Activated CD8-positive, alpha-beta memory T cell treated with anti-CD3 and anti-CD28 coated beads, Interleukin-2, amount 50 U/mL, for 1 hour (primary cell): ENCODE results near the gene TRAPPC11.
"Not testable (repeated sequence)": the region's sequence is repeated elsewhere in the genome, so short reads cannot be mapped to it uniquely, and the experiment has no call there.

Experiments used
- DNase-seq: peaks from one replicate; pipeline ENCODE4 v3.0.0-alpha.2; 2020; ENCODE audit errors: extremely low read depth

The TRAPPC11 gene

DNA sequence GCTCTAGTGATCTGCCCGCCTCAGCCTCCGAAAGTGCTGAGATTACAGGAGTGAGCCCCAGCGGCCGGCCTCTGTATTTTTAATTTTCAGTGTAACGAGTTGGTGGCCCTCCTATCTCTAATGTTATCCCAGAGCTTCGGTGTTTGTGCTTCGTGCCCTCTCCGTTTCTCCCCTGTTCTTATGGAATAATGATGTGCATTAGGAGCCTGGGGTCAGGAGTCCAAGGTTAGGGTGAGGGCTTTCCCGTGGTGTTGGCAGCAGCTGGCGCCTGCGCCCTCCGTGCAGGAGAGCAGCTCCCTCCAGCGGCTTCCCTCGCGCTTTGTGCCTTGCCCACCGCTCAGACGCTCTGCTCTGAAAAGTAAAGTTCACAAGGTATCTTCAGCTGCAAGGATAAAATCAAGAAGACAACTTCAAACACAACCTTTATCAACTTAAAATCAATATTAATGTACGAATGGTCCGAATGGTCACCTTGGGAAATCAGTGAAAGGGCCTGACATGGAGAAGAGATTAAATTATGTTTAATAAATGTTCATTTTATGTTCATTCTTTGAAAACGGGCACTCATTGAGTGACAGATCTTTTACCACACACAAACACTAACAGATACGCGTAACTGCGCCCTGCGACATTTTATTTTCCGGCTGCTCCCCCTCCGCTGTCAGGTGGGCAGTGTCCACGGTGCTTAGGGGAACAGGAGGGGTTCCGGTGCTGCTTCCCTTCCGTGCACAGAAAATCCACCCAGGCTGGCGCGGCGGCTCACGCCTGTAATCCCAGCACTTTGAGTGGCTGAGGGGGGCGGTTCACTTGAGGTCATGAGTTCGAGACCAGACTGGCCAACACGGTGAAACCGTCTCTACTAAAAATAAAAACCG is 62.4 kb downstream of the TRAPPC11 start:
- DNase-seq: no peak

DNA sequence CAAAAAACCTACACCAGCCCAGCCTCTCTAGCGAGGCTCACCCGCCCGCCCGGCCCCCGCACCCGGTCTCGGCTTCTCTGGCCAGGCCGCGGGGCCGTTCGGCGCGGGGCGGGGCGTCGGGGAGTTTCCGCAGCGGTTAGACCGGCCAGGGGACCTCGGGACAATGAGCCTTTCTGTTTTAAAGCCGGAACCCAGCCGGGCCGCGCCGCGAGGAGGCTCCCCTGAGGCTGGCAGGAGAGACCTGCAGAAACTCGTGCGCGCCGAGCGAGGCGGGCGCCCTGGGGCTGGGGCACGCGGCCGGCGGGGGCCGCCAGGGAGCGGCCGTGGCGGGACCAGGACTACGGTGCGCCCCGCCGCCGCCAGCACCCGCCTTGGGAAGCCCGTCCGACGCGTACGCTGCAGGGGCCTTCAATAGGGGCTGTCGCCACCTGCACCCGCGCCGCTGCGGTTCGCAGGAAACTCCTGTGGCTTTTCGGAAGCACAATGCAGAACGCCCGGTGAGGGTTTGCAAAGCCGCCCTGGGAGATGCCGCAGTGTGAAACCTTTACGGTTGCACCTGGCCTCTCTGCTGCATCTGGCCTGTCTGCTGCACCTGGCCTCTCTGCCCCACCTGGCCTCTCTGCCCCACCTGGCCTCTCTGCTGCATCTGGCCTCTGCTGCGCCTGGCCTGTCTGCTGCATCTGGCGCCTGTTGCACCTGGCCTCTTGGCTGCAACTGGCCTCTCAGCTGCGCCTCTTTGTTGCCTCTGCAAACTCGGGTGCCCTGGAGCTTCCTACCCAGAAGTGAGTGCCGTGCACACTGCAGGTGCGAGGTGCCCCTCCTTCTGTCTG is 63.9 kb downstream of the TRAPPC11 start:
- DNase-seq: no peak

DNA sequence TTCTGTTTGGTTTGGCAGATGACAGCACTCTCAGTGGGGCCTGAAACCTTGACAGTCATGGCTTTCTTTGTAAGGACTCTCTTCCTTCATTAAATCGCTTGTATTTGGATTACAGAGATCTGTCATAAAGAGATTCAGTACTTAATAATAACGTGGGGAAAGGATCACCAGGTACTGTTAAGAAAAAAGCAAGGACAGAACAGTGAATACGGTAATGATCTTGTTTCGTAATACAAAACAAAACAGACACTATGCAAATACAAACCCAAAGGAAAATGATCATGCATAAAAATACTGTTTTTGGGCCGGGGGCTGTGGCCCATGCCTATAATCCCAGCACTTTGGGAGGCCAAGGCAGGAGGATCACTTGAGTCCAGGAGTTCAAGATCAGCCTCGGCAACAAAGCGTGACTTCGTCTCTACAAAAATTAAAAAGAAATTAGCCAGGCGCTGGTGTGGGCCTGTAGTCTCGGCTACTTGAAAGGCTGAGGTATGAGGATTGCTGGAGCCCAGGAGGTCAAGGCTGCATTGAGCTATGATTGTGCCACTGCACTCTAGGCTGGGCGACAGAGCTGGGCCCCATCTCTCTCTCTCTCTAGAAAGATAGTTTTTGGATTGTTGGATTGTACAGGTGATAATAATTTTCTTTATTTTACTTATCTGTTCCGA is 64.6 kb downstream of the TRAPPC11 start:
- DNase-seq: no peak

DNA sequence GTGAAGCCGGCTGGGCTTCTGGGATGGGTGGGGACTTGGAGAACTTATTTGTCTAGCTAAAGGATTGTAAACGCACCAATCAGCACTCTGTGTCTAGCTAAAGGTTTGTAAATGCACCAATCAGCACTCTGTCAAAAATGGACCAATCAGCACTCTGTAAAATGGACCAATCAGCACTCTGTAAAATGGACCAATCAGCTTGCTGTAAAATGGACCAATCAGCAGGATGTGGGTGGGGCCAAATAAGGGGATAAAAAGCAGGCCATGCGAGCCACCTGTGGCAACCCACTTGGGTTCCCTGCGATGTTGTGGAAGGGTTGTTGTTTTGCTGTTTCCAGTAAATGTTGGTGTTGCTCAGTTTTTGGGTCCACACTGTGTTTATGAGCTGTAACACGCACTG is 66.5 kb downstream of the TRAPPC11 start:
- DNase-seq: not testable (repeated sequence)

DNA sequence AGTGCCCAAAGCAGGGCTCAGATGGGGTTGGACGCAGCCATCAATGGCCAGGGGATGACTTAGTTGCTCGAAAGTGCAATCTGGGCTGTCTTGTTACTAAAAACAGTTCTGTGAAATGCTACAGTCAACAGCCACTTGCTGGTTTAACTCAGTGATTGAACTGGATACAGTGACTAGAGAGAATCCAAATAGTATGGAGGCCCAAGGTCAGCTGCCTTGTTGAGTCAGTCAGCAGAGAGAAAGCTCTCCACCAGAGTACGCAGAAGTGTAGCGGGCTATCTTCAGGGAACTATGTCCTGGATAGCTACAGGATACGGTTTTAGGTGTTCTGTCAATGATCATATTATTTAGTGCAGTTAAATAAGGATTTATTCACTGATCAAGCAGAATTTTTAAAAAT is 68.4 kb downstream of the TRAPPC11 start:
- DNase-seq: no peak

DNA sequence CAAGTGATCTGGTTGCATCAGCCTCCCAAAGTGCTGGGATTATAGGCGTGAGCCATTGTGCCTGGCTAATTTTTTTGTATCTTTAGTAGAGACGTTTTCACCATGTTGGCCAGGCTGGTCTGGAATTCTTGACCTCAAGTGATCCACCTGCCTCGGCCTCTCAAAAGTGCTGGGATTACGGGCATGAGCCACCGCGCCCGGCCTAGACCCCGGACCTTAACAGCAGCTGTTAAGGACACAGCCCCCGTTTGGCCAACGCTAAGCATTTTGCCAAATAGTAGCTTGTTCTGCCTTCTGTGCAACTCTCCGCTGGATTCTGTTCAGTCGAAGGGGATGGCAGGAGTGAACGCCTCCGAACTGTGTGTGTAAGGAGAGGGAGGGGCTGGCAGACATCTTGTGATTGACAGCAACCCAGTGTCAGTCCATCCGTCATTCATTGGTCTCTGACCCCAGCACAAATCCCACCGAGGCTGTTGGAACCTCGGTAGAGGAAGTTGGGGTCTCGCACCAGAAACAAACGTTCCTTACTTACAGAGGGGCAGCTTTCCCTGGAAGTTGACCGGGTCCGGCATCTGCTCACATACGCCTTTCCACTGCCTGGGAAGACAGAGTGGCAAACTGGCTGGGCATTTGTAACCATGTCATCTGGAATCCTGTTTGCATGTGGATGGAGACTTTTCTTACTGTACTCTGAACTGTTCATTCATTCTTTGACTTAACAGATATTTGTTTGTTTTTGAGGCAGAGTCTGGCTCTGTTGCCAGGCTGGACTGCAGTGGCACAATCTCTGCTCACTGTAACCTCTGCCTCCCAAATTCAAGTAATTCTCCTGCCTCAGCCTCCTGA is 69.4 kb downstream of the TRAPPC11 start:
- no peak for DNase-seq

DNA sequence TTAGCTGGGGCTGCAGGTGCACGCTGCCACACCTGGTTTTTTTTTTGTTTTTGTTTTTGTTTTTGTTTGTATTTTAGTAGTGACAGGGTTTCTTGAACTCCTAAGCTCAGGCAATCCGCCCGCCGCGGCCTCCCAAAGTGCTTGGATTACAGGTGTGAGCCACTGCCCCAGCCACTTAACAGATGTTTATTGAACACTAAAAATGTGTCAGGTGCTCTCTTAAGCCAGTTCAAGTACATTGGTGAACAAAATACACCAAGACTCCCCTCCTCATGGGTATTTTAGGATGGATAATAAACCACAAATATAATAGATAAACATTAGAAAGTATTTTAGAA is 69.9 kb downstream of the TRAPPC11 start:
- DNase-seq: no peak

DNA sequence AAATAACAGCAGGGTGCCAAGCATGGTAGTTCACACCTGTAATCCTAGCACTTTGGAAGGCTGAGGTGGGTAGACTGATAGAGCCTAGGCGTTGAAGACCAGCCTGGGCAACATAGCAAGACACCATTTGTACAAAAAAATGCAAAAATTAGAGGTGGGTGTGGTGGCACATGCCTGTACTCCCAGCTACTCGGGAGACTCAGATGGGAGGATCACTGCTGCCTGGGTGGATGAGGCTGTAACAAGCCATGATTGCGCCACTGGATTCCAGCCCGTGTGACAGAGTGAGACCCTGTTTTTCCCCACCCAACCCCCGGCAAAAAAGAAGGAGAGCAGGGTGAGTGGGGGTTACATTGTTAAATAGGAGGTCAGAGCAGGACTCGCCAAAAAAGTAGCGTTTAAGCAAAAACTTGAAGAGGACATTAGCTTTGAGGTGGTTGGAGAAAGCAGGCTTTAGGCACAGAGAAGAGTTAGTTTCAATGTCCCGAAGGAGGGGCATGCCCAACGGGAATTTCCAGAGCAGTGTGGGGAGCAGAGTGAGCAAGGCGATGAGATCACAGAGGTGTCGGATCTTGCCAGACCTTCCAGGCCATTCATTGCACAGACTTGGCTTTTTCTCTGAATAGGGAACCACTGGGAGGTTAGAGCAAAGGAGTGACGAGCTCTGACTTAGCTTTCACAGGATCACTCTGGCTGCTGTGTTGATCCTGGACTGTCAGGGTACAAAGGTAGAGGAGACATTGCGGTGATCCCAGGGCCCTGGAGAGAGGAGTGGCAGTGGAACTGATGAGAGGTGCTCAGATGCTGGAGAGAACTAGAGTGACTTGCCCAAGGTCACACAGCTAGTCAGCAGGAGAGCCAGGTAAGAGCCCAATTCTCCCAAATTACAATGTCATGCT is 70.6 kb downstream of the TRAPPC11 start:
- no peak for DNase-seq

DNA sequence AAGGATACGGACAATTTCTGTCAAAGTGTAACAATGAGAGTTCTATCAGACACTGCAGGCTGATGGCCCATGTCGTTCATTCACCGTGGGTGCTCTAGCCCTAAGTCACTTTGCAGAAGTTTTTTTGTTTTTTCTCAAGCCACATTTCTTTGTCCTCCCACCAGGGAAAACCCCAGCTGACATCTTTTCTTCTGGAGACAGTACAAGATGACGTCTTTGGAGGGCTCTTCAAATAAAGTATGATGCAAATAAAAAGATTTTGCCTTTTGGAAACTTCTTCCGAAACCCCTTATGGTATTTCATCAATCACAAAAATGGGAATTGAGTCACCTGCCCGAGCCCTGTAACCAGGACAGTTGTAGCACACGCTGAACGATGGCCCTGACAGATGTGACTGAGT is 73.2 kb downstream of the TRAPPC11 start:
- no peak for DNase-seq

DNA sequence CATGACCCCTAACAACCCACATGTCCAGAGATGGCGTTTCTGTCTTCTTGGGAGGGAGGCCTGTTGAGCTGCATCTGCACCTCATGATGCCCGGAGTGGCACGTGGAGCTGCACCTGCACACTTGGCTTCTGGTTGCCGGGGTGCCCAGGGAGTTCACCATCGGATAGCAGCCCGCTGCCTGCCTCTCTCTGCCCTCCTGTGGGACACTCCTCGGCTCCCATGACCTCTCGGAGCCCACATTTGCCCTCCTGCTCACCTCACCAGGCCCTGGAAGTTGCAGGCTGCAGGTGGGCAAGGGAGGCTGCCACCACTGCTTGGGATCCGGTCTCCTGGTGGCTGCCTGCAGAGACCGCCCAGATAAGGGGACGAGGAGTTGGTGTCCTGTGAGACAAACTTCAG is 74.1 kb downstream of the TRAPPC11 start:
- DNase-seq: no peak

DNA sequence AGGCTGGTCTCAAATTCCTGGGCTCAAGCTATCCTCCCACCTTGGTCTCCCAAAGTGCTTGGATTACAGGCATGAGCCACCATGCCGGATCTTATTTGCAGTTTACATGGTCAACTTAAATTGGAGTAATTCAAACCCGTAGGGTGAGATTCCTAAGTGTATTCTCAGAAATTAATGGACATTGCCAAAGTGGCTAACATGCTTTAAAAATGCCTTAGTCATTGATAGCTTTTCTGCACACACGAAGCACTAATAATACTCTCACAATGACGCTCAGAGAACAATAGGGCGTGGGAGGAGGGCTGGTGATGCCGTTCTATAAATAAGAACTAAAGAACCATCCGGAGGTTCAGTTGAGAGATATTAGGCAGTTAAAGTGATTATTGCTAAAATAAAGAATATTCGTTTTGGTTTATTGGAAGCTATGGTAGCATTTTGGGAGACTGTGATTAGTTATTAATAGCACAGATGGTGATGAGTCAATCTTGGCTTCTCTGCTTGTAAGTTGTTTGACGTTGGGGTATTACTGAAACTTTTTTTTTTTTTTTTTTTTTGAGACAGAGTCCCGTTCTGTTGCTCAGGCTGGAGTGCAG is 79.1 kb downstream of the TRAPPC11 start:
- DNase-seq: no peak

DNA sequence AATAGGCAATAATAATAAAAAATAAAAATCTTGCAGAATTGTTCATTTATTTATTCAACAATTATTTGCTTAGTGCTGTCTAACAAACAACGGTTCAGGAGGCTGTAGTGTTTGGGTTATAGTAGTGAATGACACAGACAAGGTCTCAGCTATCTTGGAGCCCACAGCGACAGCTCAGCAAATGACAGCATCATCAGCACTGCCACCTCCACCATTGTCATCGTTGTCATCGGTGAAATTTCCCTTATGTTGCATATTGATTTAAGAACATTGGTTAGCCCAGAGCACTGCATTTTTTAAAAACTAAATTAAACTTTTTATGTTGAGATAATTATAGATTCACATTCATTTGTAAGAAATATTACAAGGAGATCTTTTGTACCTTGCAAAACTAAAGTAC is 79.9 kb downstream of the TRAPPC11 start:
- DNase-seq: no peak

DNA sequence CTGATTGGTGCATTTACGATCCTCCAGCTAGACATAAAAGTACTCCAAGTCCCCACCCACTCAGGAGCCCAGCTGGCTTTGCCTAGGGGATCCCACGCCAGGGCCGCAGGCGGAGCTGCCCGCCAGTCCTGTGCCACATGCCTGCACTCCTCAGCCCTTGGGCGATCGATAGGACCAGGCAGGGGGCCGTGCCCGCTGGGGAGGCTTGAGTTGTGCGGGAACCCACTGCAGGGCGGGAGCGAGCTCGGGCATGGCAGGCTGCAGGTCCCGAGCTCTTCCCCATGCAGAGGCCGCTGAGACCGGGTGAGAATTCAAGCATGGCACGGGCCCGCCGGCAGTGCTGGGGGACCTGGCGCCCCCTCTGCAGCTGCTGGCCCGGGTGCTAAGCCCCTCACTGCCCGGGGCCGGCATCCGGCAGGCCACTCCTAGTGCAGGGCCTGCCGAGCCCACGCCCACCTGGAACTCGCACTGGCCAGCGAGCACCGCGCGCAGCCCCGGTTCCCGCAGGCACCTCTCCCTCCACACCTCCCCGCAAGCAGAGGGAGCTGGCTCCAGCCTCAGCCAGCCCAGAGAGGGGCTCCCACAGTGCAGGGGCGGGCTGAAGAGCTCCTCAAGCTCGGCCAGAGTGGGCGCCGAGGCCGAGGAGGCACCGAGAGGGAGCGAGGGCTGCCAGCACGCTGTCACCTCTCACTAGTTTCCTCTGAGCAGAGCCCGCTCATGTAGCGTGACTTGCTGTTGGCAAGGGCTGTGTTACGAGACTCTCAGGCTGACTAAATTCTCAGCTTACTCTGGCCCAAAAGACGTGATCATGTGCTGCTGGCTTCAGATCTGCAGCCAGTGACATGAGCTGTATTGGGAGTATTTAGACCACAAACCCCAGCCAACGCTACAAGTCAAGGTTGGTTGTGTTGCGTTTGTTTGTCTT is 87.5 kb downstream of the TRAPPC11 start:
- no peak for DNase-seq

DNA sequence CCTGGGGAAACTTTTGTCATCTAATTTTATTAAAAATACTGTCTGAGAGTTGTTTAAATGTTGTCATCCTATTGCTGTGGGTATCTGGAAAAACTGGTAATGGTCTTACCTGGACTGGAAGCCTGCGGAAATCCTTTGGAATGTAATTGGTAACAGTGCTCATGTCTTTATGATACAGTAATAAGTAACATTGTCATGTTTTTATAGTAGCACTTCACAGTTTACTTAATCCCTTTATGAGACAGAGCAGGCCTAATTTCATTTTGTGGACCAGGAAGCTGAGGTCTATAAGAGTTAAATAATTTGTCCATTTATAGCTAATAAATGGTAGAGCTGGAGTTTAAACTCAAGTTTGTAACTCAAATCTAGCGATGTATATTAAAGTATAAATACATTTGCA is 88.3 kb downstream of the TRAPPC11 start:
- DNase-seq: no peak

DNA sequence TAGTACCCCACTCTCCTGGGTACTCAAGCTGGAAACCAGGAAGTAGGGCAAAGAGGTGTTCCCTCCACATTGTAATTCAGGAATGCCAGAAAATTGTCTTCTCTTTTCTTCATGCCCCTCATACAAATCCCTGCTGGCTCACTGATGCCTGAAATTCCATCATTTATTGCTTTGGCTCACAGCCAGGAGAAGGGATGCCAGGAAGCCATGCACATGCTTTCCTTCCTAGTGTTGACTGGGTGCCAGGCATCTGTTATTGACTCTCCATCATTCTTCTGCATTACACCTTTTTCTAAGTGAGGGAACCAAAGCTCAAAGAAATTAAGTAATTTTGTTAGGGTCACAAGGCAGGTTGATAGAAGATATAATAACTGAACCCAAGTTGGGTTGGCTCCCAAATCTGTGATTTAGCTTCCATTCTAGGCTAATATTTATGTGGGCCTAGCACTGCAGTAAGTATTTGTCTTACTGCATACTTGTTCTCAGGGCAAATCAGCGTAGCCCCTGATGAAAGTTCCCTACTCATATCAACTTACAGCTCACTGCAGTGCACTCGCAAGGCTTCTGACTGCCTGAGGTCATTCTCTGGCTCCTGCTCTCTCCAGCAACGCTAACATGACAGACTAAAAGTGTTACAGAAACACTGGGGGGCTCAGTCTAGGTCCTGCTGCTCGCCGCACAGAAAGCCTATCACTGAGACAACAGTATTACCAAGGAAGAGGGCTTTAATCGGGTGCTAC is 89.0 kb downstream of the TRAPPC11 start:
- no peak for DNase-seq

DNA sequence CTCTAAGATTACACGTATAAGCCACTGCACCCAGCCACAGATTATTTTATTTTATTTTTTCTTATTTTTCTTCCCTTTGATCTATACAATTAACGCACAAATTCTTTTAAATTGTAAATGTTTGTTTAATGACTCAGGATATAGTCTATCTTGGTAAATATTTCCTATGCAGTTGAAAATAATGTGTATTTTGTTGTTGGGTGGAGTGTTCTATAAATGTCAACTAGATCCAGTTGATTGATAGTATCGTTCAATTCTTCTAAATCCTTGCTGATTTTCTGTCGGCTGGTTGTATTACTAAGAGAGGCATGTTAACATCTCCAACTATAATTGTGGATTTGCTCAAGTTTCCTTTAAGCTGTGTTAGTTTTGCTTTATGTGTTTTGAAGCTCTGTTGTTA is 92.0 kb downstream of the TRAPPC11 start:
- no peak for DNase-seq

DNA sequence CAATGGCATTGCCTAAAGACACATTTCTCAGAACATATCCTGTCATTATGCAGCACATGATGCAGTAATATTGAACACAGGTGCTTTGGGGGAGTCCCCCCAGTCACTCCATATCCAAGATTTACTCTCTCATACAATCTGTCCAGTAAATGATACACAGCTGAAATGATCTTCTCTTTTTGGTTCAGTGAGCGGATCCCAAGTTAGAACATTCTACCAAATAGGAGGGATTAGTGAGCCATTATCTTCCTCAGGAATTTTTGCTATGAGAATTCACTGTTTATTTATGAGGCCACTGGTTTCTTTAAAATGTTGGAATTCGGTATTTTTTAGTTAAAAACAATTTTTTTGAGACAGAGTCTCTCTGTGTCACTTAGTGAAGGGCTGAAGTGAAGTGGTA is 96.5 kb downstream of the TRAPPC11 start:
- no peak for DNase-seq

DNA sequence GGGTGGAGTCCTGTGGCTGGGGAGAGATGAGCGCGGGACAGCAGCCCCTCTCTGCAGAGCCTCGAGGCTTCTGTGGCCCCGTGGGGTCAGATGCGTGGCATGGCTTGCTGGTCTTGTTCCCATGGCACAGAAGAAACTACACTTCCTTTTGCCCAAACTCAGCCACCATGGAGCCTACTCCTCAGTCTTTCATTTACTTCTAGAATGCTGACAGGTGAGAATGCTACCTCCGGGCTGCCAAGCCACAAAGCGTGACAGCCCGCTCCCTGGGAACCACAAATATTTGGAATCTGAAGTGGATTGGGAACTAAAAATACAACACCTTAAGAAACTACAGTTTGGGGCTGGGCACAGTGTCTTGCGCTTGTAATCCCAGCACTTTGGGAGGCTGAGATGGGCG is 98.0 kb downstream of the TRAPPC11 start:
- DNase-seq: no peak
